ENCODE data around the gene ODAM.

ODAM gene

DNA sequence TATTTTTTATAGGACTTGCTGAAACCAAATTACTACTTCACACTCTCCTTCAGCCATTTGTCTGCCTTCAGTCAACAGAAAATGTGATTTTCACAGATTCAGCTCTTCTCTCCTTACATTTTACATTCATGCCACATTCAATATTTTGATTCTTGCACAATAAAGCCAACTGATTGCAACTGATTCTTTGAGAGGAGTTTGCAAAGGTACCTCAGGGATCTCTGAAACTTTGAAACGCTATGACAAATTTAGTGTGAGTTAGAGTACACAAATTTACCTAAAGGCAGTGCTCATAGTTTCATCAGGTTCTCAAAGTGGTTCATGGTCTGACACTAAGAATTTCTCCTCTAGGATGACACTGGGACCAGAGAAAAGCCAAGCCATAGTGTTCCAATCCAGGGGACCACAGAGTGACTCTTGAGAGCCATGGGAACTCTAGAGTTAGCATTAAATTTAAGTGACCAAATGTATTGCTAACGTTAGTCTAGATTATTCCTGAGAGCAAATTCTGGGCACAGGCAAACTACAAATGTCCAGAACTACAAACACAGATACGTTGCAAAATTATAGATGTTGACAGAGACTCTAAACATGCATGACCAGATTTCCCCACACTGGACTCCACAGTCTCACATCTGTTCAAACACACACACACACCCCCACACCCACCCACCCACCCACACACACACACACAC, 55.9 kb downstream of the ODAM start:
- 0 out of 2 replicates have a peak, but pooled peaks cover 4% of the 10 kb centered on the region for H3K9me3 ChIP-seq (ENCODE audit: control insufficient read depth, insufficient read depth, low read length)
- TF ChIP-seq, protein P1, sequence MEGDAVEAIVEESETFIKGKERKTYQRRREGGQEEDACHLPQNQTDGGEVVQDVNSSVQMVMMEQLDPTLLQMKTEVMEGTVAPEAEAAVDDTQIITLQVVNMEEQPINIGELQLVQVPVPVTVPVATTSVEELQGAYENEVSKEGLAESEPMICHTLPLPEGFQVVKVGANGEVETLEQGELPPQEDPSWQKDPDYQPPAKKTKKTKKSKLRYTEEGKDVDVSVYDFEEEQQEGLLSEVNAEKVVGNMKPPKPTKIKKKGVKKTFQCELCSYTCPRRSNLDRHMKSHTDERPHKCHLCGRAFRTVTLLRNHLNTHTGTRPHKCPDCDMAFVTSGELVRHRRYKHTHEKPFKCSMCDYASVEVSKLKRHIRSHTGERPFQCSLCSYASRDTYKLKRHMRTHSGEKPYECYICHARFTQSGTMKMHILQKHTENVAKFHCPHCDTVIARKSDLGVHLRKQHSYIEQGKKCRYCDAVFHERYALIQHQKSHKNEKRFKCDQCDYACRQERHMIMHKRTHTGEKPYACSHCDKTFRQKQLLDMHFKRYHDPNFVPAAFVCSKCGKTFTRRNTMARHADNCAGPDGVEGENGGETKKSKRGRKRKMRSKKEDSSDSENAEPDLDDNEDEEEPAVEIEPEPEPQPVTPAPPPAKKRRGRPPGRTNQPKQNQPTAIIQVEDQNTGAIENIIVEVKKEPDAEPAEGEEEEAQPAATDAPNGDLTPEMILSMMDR (IDR thresholded peaks at IDR 0.05; ENCODE audit: low read depth, low read length, poor library complexity, severe bottlenecking), result no peak
- no peak for TF ChIP-seq EZH2phosphoT487 (IDR thresholded peaks at IDR 0.05; ENCODE audit: borderline replicate concordance, low read length)
- H3K36me3 ChIP-seq (ENCODE audit: control insufficient read depth, low read length), result no peaks in the 10 kb centered on the region
- no peaks in the 10 kb centered on the region for H4K20me1 ChIP-seq (ENCODE audit: control insufficient read depth, insufficient read depth, low read depth, low read length)
- H3K27ac ChIP-seq (ENCODE audit: low read depth, low read length), result no peak overlapping the region
- H3K79me2 ChIP-seq (ENCODE audit: control insufficient read depth, low read length), result no peaks in the 10 kb centered on the region
- H3K9me2 ChIP-seq (replicated peaks; ENCODE audit: control insufficient read depth, low read length), result no peaks in the 10 kb centered on the region
- H3F3A ChIP-seq (ENCODE audit: control insufficient read depth, insufficient read depth), result no peaks in the 10 kb centered on the region
- H3K4me1 ChIP-seq (ENCODE audit: control insufficient read depth, low read length), result peaks cover 8% of the 10 kb centered on the region
- H3K27me3 ChIP-seq (ENCODE audit: control insufficient read depth, low read length), result no peaks in the 10 kb centered on the region
- no peak overlapping the region for H3K4me3 ChIP-seq (ENCODE audit: low read length)
- no peak overlapping the region for H3K4me2 ChIP-seq (ENCODE audit: low read length)

GRCh38 chr4:70251945-70252277, 56.4 kb downstream of the ODAM start:
- Histone ChIP-seq H3K4me3 (ENCODE audit: low read length) (no peak overlapping the region), H3K36me3 (ENCODE audit: control insufficient read depth, low read length) (no peaks in the 10 kb centered on the region), H3K27ac (ENCODE audit: low read depth, low read length) (no peak overlapping the region), H3K9me2 (replicated peaks; ENCODE audit: control insufficient read depth, low read length) (no peaks in the 10 kb centered on the region), H3K4me1 (ENCODE audit: control insufficient read depth, low read length) (peaks cover 8% of the 10 kb centered on the region), H3F3A (ENCODE audit: control insufficient read depth, insufficient read depth) (no peaks in the 10 kb centered on the region), H3K4me2 (ENCODE audit: low read length) (no peak overlapping the region), H3K79me2 (ENCODE audit: control insufficient read depth, low read length) (no peaks in the 10 kb centered on the region), H3K9me3 (ENCODE audit: control insufficient read depth, insufficient read depth, low read length) (0 out of 2 replicates have a peak, but pooled peaks cover 4% of the 10 kb centered on the region), H3K27me3 (ENCODE audit: control insufficient read depth, low read length) (no peaks in the 10 kb centered on the region), H4K20me1 (ENCODE audit: control insufficient read depth, insufficient read depth, low read depth, low read length) (no peaks in the 10 kb centered on the region)
- TF ChIP-seq EZH2phosphoT487 (IDR thresholded peaks at IDR 0.05; ENCODE audit: borderline replicate concordance, low read length), result no peak
- TF ChIP-seq, protein P1 (IDR thresholded peaks at IDR 0.05; ENCODE audit: low read depth, low read length, poor library complexity, severe bottlenecking), result no peak
